ENCODE data around the gene MAB21L4.

- no peak for TF ChIP-seq EZH2 (IDR thresholded peaks at IDR 0.05; ENCODE audit: borderline replicate concordance, low read depth, low read length, severe bottlenecking)
- no peak for TF ChIP-seq MAX (IDR thresholded peaks at IDR 0.05; ENCODE audit: insufficient read depth, insufficient read length)
- TF ChIP-seq CTCF (IDR thresholded peaks at IDR 0.05; ENCODE audit: extremely low read depth in 1 of 2, insufficient read depth in 1 of 2, low read depth in 1 of 2, low read length in 2 of 2): no peak
- TF ChIP-seq JUN (IDR thresholded peaks at IDR 0.05; ENCODE audit: borderline replicate concordance, insufficient read depth, insufficient read length, low read depth): no peak
- TF ChIP-seq POLR2A (IDR thresholded peaks at IDR 0.05; ENCODE audit: low read depth, low read length): no peak
Measured at GRCh38 chr2:240888130-240888889, 7.6 kb downstream of the MAB21L4 start.

Data from endothelial cell of umbilical vein (primary cell).